Activated T-cell treated with anti-CD3 and anti-CD28 coated beads, Interleukin-2, amount 50 U/mL, for 4 hours (primary cell): ENCODE results near the gene SLC4A5. TPM values are rescaled to one million over a fixed set of nuclear protein-coding genes. Genes with fewer than 3 reads are reported as not detected.

ENCODE experiments used
- ATAC-seq, 2 donors: fragments of 200-7000 bp; cut with Tn5 transposase; one replicate each; pipeline ENCODE4 v1.10.0; 2021
- DNase-seq: peaks from one replicate; pipeline ENCODE4 v3.0.0-alpha.2; 2020
- H3K27me3 Mint-ChIP-seq: one replicate; pipeline ENCODE4 v1.8.0; 2021; ENCODE audit warnings: low read depth, mixed read lengths
- H3K36me3 Mint-ChIP-seq: one replicate; pipeline ENCODE4 v1.8.0; 2022; ENCODE audit warnings: mixed read lengths; ENCODE audit not compliant: insufficient read depth
- H3K4me1 Mint-ChIP-seq: one replicate; pipeline ENCODE4 v1.8.0; 2021; ENCODE audit warnings: low read depth, mixed read lengths
- H3K4me3 Mint-ChIP-seq: one replicate; pipeline ENCODE4 v1.8.0; 2021; ENCODE audit warnings: mild to moderate bottlenecking, moderate library complexity, mixed read lengths
- H3K9me3 Mint-ChIP-seq: one replicate; pipeline ENCODE4 v1.8.0; 2021; ENCODE audit warnings: mixed read lengths
- total RNA-seq, 3 donors: library from RNA; stranded (reverse); gene quantifications; one replicate each; pipeline ENCODE4 v1.2.1, GENCODE V29; 2021

Gene SLC4A5
- total RNA-seq, 3 donors from 2014 or later = 1.3 to 1.5 (median 1.4) TPM

DNA sequence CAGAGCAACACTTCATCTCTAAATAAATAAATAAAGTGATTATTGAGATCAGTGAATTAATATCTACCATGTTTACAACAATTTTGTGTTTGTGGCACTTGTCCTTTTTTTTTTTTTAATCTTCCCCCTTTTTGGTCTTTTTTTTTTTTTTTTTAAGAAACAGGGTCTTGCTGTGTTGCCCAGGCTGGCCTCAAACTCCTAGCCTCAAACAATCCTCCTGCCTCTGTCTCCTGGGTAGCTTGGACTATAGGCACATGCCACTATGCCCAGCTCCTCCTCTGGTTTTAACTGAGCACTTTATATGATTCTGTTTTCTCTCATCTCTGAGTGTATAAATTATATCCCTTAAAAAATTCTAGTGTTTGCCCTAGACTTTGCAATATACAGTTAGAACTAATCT lies 30.3 kb downstream of the SLC4A5 start:
- no peaks in the 10 kb centered on the region for H3K9me3 Mint-ChIP-seq
- DNase-seq = no peak
- ATAC-seq = no peak
- H3K27me3 Mint-ChIP-seq = no peaks in the 10 kb centered on the region
- peaks cover 21% of the 10 kb centered on the region for H3K36me3 Mint-ChIP-seq
- H3K4me3 Mint-ChIP-seq = no peak overlapping the region
- no peaks in the 10 kb centered on the region for H3K4me1 Mint-ChIP-seq

DNA sequence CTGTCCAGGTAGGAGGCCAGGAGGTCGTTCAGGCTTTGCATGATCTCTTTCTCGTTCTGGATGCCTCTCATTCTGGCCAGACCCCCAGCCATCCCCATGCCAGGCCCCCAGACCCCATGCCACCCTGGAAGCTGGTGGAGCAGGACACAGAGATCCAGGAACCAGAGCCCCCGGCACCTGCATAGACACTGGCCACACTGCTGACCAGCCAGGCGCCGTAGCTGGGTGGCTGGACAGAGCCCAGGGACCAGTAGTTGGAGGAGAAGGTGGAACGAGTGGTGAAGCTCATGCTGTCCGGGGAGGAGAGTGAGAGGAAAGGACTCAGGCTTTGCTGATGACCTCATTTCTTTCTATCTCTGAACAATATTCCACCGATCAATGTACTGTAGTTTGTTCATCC lies 35.5 kb downstream of the SLC4A5 start:
- Mint-ChIP-seq H3K4me3 (no peak overlapping the region), H3K27me3 (no peaks in the 10 kb centered on the region), H3K4me1 (no peaks in the 10 kb centered on the region), H3K9me3 (no peaks in the 10 kb centered on the region), H3K36me3 (peaks cover 8% of the 10 kb centered on the region)
- DNase-seq (no peak), ATAC-seq (no peak)

- DNase-seq (no peak), ATAC-seq (peak; percentile 18 to 52)
- Mint-ChIP-seq H3K4me3 (no peak overlapping the region), H3K27me3 (no peaks in the 10 kb centered on the region), H3K36me3 (peaks cover 8% of the 10 kb centered on the region), H3K9me3 (no peaks in the 10 kb centered on the region), H3K4me1 (no peaks in the 10 kb centered on the region)
Observed at GRCh38 chr2:74304332-74305148, 38.7 kb downstream of the SLC4A5 start.

GRCh38 chr2:74302865-74303264 lies 40.4 kb downstream of the SLC4A5 start:
- H3K4me3 Mint-ChIP-seq = no peak overlapping the region
- no peaks in the 10 kb centered on the region for H3K27me3 Mint-ChIP-seq
- H3K36me3 Mint-ChIP-seq = peaks cover 18% of the 10 kb centered on the region
- no peak for DNase-seq
- H3K9me3 Mint-ChIP-seq = no peaks in the 10 kb centered on the region
- no peak for ATAC-seq
- H3K4me1 Mint-ChIP-seq = no peaks in the 10 kb centered on the region

- Mint-ChIP-seq H3K9me3 (no peaks in the 10 kb centered on the region), H3K27me3 (no peaks in the 10 kb centered on the region), H3K36me3 (peaks cover 20% of the 10 kb centered on the region), H3K4me1 (no peaks in the 10 kb centered on the region), H3K4me3 (no peak overlapping the region)
- ATAC-seq = no peak
- DNase-seq = no peak
Observed at GRCh38 chr2:74301262-74301661, 42.0 kb downstream of the SLC4A5 start.

DNA sequence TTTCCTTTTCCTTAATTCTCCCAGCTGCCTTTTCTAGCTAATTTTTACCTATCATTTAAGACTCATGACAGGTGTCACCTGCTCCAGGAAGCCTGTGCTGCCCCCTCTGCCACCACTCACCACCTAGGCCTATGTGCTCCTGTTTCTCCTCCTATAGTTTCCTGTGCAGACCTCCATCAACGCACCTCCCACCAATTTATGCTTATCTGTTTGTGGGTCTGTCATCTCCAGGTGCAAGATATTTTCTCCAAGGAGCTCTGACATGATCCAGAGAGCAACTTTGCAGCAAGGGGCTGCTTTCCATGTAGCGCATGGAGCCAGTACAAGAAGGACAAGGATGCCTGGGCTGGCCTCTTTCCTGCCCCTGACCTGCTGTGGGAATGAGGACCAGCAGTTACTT lies 42.7 kb downstream of the SLC4A5 start:
- Mint-ChIP-seq H3K9me3 (no peaks in the 10 kb centered on the region), H3K27me3 (no peaks in the 10 kb centered on the region), H3K36me3 (peaks cover 20% of the 10 kb centered on the region), H3K4me3 (no peak overlapping the region), H3K4me1 (no peaks in the 10 kb centered on the region)
- no peak for ATAC-seq
- no peak for DNase-seq

DNA sequence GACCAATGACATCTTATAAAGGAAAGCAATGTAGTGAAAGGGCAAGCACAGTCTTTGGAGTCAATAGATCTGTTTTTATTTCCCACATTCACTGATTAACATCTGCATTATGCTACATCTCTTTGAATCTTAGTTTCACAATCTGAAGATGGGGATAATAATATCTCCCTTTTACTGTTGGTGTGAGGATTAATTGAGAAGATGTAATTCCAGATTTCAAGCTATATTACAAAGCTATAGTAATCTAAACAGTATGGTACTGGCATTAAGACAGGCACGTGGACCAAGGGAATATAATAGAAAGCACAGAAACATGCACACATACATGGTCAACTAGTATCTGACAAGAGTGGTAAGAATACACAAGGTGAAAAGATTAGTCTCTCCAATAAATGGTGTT lies 45.3 kb downstream of the SLC4A5 start:
- H3K4me3 Mint-ChIP-seq = no peak overlapping the region
- no peaks in the 10 kb centered on the region for H3K9me3 Mint-ChIP-seq
- H3K36me3 Mint-ChIP-seq = peaks cover 22% of the 10 kb centered on the region
- DNase-seq (no peak), ATAC-seq (no peak)
- no peaks in the 10 kb centered on the region for H3K4me1 Mint-ChIP-seq
- H3K27me3 Mint-ChIP-seq = no peaks in the 10 kb centered on the region

DNA sequence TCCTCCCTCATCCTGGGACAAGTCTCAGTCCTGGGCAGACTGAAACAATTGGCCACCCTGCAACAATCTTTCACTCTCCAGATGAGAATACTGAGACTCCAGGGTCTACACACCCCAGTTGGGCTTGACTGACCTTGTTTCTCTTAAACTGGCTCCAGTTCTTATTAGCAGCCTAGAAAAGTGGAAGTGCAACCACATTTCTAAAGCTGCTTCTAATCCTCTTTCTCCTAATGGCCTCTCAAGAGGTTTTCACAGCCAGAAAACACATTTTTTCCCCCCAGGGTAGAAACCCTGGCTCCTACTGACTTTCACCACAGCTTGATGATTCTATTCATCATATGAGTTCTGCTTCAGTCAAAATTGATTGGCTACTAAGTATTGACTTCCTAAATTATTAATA lies 45.8 kb downstream of the SLC4A5 start:
- ATAC-seq = no peak
- DNase-seq = no peak
- H3K4me1 Mint-ChIP-seq = no peaks in the 10 kb centered on the region
- H3K9me3 Mint-ChIP-seq = no peaks in the 10 kb centered on the region
- peaks cover 22% of the 10 kb centered on the region for H3K36me3 Mint-ChIP-seq
- no peak overlapping the region for H3K4me3 Mint-ChIP-seq
- H3K27me3 Mint-ChIP-seq = no peaks in the 10 kb centered on the region

DNA sequence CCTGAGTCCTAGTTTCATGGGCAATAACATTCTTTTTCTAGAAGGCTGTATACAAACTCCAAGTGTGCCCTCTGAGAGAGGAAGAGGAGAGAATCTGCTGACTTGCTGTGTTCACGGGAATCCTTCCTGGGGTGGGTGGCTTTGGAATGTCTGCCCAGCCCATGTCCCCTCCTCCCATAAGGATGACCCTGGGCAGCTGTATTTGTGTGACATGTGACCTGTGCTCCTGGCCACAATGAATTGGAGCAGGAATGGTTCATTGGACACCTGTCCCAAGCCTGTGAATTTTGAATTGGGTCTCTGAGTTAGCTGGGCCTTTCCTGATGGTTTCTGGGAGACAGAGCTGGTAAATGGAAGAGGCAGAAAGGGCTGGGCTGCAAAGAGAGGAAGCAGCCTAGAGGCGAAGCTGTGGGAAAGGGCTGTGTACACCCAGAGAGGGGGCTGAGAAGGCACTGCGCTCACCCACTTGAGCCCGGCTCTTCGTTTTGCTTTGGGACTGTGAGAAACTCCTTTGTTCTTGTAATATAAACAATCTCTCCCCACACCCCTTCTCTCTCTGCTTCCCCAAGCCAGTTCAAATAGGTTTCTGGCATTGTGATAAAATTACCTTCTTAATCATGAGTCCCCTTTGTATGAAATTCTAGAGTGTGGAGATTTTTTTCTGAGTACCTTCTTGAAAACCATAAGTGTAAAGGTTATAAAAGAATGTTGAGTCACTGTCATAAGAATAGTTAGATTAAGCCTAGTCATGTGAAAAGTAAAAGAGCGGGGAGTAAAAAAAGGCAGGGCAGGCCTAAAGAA lies 49.8 kb downstream of the SLC4A5 start:
- Mint-ChIP-seq H3K4me1 (peaks cover 21% of the 10 kb centered on the region), H3K4me3 (no peak overlapping the region), H3K36me3 (peaks cover 8% of the 10 kb centered on the region), H3K27me3 (no peaks in the 10 kb centered on the region), H3K9me3 (no peaks in the 10 kb centered on the region)
- DNase-seq (no peak), ATAC-seq (no peak)

DNA sequence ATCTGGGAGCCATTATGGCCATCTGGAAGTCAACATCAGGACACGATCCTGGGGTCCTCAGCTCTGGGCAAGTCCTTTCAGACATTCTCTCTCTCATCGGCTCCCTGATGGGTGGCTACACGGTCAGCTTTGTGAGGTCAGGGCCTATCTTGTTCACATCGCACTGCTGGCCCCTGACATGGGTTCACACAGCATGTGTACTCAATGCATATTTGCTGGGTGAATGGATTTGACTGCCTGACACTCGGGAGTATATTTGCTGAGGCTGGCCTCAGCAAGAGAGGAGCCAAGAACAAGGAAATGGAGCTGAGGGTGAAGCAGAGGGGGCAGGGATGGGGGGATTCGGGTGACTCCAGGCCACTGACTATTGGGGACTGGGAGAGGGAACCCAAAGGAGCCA lies 50.5 kb downstream of the SLC4A5 start:
- H3K27me3 Mint-ChIP-seq = no peaks in the 10 kb centered on the region
- H3K4me1 Mint-ChIP-seq = peaks cover 21% of the 10 kb centered on the region
- ATAC-seq (no peak), DNase-seq (no peak)
- peaks cover 4% of the 10 kb centered on the region for H3K36me3 Mint-ChIP-seq
- no peak overlapping the region for H3K4me3 Mint-ChIP-seq
- H3K9me3 Mint-ChIP-seq = no peaks in the 10 kb centered on the region

DNA sequence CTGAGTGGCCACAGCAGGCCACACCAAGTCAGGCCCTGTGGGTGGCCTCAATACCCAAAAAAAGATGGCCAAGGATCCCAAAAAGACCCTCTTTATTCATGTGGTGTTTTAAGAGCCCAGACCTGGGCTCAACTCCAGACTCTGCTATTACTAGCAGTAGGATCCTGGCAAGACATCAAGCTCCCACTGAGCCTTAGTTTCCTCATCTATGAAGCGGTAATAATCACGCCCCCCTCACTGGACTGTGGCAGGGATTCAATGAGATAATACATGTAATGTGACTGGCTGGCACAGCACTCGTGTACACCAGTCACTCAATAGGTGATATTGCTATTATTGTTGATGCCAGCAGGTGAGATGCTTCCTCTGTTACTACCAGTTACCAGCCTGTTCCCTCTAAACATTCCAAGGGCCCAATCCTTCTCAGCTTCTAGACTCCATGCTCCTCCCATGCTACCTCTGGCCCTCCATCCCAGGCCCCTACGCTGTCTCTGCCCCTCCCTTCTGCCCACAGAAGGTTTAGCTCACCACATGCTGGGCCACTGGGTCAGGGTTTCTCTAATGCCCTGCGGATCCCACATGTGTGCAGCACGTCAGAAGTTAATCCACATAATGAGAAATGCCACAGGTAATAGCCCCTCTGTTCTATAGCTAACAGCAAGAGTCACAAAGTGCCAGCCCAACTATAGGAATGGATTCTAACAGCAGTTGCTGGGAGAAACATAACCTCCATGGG lies 51.2 kb downstream of the SLC4A5 start:
- DNase-seq (no peak), ATAC-seq (no peak)
- no peaks in the 10 kb centered on the region for H3K9me3 Mint-ChIP-seq
- no peaks in the 10 kb centered on the region for H3K27me3 Mint-ChIP-seq
- H3K36me3 Mint-ChIP-seq = peaks cover 2% of the 10 kb centered on the region
- no peak overlapping the region for H3K4me3 Mint-ChIP-seq
- peaks cover 21% of the 10 kb centered on the region for H3K4me1 Mint-ChIP-seq

DNA sequence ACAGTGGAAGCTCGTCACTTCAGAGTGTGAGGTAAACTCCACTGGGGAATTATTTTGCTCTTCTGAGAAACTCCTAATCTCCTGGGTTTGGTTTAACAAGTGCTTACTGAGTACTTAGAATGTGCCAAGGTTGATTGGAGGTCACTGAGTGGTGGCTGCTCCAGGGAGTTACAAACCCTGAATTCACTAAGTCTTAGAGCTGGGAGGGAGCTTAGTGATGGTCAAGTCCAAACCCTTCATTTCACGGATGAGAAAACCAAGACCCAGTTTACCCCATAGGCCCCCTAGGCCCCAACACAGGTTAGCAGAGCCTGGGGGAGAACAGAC lies 52.0 kb downstream of the SLC4A5 start:
- peaks cover 2% of the 10 kb centered on the region for H3K36me3 Mint-ChIP-seq
- H3K4me3 Mint-ChIP-seq = no peak overlapping the region
- H3K4me1 Mint-ChIP-seq = peaks cover 21% of the 10 kb centered on the region
- ATAC-seq (no peak), DNase-seq (no peak)
- H3K9me3 Mint-ChIP-seq = no peaks in the 10 kb centered on the region
- no peaks in the 10 kb centered on the region for H3K27me3 Mint-ChIP-seq

GRCh38 chr2:74290466-74291217 lies 52.6 kb downstream of the SLC4A5 start:
- Mint-ChIP-seq H3K4me3 (peak overlapping the region; percentile 31), H3K36me3 (peaks cover 2% of the 10 kb centered on the region), H3K4me1 (peaks cover 21% of the 10 kb centered on the region), H3K27me3 (no peaks in the 10 kb centered on the region), H3K9me3 (no peaks in the 10 kb centered on the region)
- ATAC-seq (peak; percentile 67 to 70), DNase-seq (peak; percentile 13)

DNA sequence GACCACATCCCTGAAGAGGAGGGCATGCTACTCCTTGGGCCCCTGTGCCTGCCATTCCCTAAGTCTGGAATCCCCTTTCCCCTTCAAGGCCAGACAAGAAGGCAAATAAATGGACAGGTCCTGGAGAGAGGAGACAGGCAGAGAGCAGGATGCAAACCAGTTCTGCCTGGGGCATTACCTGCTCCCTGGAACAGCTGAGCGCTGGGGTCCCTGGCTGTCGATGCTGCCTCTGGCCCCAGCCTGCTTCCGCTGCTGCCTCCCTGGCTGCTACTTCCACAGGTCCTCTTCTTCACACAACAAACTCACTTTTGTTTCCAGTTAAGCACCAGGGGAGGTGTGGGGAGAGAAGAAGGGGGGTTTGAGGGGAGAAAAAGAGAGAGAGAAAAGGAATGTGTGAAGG lies 53.1 kb downstream of the SLC4A5 start:
- peak overlapping the region; percentile 31 for H3K4me3 Mint-ChIP-seq
- no peaks in the 10 kb centered on the region for H3K9me3 Mint-ChIP-seq
- peaks cover 2% of the 10 kb centered on the region for H3K36me3 Mint-ChIP-seq
- ATAC-seq (peak; percentile 10), DNase-seq (no peak)
- no peaks in the 10 kb centered on the region for H3K27me3 Mint-ChIP-seq
- H3K4me1 Mint-ChIP-seq = peaks cover 21% of the 10 kb centered on the region
